Skeletal muscle cell (primary cell): ENCODE results near the gene TSPO2.
"Not testable (repeated sequence)": the region's sequence is repeated elsewhere in the genome, so short reads cannot be mapped to it uniquely, and the experiment has no call there.

Experiments used
- DNase-seq: peaks from one replicate; pipeline ENCODE4 v3.0.0-alpha.2; 2010; ENCODE audit warnings: low read depth
- H3K4me3 ChIP-seq: 2 replicates; pipeline ENCODE4 v1.5.1; 2011; ENCODE audit warnings: low read depth, mild to moderate bottlenecking, control low read depth, low read length, moderate library complexity

Gene TSPO2, protein sequence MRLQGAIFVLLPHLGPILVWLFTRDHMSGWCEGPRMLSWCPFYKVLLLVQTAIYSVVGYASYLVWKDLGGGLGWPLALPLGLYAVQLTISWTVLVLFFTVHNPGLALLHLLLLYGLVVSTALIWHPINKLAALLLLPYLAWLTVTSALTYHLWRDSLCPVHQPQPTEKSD

DNA sequence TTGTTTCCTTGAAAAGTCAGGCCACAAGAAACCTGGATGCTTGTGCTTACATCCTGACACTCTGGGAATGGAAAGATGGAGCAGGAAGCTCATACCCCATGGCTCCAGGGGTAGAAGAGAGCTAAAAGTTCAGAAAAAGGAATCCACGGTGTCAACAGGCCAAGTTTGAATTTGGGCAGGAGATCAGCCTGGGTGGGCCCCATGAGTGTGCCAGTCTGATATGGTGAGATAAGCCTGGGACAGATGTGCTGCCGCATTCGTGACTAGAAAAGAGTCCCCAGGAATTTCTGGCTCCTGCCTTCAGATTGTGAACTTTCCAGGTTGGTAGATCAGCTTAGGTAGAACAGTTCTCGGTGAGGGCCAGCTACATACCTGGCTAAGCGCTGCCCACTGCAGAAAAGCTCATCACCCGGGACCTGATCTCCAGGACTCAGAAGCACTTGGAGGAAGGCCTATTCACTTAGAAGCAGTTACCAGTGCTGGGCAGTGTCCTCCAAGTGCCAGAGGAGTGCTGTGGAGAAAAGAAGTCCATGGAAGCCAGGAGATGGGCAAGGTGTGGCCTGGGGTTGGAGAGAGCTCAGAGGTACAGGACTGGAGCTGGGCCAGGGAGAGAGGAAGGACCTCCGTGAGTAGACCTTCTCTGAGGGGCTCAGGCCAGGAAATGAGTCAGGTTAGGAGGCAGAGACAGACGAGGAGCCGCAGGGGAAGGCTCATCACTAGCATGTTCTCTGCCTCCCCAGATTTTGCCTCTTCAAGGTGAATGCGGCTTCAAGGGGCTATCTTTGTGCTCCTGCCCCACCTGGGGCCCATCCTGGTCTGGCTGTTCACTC lies at the start of gene TSPO2:
TSS of gene TSPO2 (plus strand) at position 242 of the 830 bp plus-strand sequence. CDS start at position 761, 519 bp downstream.
- DNase-seq, result no peak
- no peak within 1 kb of the TSS for H3K4me3 ChIP-seq

DNA sequence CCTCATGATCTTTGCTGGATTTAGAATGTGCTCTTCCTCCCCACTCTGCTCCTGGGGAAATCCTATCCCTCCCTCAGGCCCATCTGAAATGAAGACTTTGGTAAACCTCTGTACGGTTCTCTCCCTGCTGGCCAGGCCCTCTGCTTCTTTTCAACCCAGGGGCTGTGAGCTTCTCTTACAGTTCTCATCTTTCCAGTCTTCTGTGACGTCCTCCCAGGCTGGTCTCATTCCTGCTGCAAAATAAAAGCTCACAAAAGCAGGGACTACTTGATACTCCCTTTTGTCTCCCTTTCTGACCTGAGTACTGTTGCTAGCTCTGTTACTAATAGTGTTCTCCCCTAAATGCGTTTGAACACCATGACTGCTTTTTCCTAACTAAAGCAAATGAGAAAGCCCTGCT lies 49.5 kb upstream of the TSPO2 start:
- H3K4me3 ChIP-seq, result no peak overlapping the region
- no peak for DNase-seq

DNA sequence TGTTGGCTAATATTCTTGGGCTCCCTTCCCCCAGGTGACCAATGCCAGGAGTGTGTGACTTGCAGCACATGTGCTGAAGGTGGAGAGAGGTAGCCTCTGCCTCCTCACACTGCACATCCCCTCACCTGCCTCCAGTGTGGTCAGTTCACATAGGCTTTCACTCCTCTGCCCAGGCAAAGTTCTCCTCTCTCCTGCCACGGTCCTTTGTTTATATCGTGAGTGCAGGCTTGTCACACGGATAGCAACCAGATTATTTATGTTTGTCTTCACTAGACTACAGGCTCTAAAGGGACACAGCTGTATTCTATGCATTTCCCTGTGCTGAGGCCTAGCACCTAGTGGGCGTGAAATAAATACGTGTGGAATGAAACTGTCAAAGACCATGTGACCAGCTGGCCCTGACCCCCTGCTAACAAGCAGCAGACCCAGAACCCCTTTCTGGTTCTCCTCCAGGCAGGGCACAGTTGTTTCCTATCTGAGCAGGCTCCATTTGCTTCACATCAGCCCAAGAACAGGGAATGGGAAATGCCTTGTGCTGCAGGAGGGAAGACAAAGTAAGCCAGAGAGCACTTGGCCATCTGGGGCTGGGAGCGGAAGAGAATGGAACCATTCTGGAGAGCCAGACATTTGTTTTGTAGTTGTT lies 45.6 kb upstream of the TSPO2 start:
- H3K4me3 ChIP-seq, result no peak overlapping the region
- DNase-seq, result no peak

DNA sequence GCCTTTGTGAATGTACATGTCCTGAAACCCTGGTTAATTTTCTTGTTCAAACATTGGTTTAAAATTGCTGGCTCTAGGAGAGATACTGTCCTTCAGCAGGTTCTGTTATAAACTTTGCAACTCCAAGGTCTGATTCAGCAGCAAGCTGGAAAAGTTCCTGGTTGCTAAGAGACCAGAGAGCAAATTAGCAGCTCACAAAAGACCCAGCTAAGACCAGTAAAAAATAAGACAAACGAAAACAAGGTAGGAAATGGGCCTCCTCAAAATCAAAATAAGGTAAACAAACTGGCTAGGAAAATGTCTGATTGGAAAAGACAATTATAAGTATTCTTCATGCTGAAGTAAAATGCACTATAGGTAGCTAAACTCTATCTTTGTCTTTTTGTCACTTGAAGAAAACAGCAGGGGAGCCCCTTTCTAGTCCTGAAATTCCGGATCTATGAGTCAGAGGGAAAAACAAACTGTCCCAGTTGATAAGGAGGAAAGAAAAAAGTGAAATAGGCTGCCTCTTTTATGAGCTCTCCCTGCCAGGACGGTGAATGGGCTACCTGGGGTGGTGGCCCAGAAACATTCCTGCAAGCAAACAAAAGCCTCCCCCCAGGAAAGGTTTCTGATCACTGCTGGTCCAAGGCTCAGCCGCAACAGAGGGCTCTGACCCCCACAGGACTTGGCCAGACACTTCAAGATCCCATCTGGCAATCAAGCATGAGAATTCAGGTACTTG lies 44.9 kb upstream of the TSPO2 start:
- H3K4me3 ChIP-seq, result no peak overlapping the region
- peak; percentile 9 for DNase-seq

DNA sequence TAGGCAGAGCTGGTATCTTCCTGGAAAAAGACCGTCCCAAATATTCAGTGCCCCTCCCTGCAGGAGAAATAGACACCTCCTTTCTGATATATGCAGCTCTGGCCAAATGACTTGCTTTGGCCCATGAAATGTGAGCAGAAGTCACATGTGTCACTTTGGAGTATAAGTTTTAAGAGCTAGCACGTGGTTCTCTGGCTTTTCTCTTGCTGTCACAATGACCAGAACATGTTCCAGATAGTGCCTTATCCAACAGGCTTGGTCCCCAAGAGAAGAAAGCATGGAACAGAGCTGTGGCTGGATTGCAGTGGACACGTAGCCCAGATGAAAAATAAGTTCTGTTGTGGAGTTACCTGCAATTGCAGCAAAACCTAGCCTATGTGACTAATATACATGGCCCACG lies 43.6 kb upstream of the TSPO2 start:
- no peak overlapping the region for H3K4me3 ChIP-seq
- DNase-seq, result no peak

DNA sequence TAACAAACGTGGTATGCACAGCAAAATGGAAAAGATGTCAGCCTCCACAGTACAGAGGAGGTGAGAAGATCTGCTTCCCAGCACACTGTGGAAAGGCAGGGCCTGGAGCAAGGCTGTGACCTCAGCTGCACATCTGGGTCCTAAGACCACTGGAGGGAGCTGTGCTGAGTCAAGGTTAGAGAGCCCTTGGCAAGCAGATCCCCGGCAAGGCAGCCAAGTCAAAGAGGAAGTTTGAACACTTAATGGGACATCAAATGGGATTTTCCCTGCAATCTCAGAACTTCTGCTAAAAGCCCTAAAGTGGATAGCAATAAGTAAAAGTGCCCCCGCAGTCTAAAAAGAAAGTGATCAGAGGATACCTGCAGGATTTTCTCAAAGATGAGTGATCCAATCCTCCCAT lies 42.7 kb upstream of the TSPO2 start:
- no peak overlapping the region for H3K4me3 ChIP-seq
- no peak for DNase-seq

DNA sequence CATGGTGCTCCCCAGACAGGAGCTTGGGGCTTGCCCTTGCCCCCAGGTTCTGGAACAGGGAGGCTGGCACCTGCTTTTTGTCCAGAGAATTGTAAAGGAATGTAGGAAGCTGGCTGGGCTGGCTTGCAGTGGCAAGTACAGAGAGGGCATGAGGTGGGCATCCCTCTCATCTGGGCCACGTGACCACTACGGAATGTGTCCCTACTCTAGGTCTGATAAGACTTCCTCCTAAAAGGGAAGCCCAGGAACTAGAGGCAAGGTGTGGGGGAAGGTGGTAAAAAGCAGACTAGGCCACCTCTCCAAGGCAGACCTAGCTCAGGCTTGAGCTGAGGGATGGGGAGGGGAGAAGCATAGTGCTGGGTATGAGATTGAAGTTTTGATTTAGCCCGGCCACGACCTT lies 42.0 kb upstream of the TSPO2 start:
- H3K4me3 ChIP-seq, result no peak overlapping the region
- no peak for DNase-seq

DNA sequence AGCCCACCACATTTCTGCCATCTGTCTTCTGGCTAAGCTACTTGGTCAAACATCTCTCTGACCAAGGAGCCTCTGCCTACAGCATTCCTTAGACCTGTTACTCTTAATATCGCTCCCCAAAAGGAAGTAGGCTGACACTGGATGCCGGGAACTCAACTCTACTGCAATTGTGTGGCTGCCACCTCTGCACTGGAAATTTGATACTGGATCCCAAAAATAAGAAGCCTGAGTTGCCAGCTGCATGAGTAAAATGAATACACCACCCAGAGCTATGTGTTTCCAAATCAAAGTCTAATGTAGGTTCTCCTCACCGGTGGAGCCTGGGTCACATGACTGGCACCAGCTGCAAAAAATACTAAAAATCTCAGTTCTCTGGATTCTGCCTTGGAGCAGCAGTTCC lies 40.1 kb upstream of the TSPO2 start:
- DNase-seq, result no peak
- no peak overlapping the region for H3K4me3 ChIP-seq

DNA sequence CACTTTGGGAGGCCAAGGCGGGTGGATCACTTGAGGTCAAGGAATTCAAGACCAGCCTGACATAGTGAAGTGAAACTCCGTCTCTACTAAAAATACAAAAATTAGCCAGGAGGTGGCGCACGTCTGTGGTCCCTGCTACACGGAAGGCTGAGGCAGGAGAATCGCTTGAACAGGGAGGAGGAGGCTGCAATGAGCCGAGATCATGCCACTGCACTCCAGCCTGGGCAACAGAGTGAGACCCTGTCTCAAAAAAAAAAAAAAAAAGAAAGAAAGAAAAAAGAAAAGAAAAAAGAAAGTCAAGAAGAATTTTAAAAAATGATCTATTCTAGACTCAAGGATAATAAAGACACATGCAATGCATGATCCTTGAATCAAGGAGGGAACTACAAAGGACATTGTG lies 36.0 kb upstream of the TSPO2 start:
- H3K4me3 ChIP-seq, DNase-seq: not testable (repeated sequence)

DNA sequence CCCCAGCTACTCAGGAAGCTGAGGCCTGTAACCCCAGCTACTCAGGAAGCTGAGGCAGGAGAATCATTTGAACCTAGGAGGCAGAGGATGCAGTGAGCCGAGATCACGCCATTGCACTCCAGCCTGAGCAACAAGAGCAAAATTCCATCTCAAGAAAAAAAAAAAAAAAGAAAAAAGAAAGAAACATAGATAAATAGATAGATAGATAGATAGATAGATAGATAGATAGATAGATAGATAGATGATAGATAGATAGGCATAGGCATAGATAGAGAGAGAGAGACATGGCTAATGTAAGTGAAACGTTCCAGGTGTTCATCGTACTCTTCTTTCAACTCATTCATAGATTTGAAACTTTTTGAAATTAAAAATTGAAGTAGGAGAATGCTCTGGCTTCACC lies 35.3 kb upstream of the TSPO2 start:
- not testable (repeated sequence) for DNase-seq

DNA sequence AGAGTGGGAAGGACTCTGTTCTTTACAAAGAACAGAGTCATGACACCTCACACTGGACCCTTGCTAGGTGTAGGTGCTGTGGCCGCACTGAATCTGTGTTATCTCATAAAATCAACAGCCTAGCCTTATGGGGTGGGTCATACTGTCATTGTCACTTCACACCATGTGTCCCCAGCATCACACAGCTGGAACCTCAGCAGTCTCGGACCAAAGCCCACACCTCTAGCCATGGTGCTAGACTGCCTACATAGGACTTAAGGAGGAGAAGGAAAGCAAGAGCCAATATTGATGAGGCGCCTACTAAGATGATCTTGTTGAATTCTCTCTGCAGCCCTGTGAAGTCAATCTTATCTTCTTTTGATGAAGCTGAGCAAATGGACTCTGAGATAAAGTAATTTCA lies 34.3 kb upstream of the TSPO2 start:
- no peak for DNase-seq
- H3K4me3 ChIP-seq, result no peak overlapping the region

More for the DNA sequence above, 35.3 kb upstream of the TSPO2 start:
- H3K4me3 ChIP-seq, result not testable (repeated sequence)

DNA sequence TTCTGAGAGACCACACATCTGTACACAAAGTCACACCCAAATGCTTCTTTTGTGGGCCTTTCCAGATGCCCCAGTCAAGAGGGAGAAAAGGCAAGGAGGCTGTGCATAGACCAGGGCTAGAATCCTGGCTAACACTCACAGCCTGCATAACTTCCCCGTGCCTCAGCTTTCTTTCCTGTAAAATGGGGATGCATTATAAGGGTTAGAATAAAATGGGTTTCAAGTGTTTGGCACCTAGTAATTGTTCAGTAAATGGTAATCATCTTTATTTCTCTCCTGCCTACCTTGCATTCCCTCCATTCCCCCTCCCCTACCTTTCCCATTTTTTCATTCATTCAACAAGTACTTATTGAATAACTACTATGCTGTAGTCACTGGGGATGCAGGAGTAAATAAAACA lies 32.6 kb upstream of the TSPO2 start:
- no peak for DNase-seq

DNA sequence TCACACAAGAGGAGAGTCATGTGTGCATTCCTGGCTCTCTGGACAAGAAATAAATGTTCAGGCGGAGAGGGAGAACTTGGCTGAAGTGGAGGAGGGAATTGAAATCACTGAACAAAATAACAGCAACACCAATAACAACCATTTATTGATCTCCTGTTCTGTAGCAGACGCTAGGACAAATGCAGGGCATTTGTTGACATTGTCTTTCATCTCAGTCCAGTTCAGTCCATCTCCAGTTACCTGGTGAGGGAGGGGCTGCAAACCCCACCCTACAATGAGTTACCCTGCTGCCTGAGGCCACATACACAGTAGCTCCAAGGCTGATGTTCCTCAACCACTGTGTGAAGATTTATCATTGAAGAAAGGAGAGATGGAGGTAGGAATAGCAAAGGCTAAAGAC lies 30.6 kb upstream of the TSPO2 start:
- DNase-seq, result no peak
- no peak overlapping the region for H3K4me3 ChIP-seq

More for the DNA sequence above, 32.6 kb upstream of the TSPO2 start:
- H3K4me3 ChIP-seq, result no peak overlapping the region

DNA sequence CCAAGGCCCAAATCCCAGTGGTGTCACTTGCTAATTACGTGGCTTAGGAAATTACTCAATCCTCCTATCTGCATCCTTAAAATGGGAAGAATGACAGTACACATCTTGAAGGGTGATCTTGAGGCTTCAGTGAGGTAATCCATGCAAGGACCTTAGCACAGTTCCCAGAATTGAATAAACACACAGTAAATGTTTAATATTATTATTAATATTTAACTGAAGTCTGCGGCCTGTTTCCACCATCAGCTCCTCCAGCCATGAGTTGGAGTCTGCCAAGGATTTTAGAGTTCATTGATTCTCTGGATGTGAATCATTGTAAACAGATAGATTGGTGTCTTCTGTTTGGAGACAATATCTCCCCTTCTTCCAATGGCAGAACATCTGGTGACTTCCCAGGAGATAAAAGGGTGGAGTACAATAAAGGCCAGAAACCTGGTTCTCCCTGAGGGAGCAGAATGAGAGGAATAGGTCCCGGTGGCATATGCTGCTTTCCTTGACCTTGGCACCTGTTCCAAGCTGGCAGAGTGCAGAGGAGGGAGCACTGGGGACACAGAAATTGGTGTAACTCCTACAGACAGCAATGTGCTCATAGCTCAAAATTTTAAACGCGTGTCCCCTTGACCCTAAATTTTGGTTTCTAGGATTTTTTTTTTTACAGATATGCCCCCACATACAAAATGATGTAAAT lies 28.7 kb upstream of the TSPO2 start:
- H3K4me3 ChIP-seq, result no peak overlapping the region
- no peak for DNase-seq

DNA sequence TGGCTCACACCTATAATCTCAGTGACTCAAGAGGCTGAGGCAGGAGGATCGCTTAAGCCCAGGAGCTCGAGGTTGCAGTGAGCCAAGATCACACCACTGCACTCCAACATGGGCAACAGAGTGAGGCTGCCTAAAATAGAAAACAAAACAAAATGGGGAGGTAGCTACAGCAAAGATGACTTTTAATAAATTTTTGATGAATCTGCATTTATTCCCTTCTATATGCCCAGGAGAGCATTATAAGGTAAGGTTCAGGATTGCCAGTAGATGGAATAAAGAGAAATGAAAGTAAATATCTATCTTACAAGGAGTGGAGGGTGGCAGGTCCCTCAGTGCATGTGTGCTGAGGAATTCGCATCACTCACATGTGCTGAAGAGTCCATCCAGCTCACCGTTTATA lies 27.5 kb upstream of the TSPO2 start:
- no peak overlapping the region for H3K4me3 ChIP-seq
- no peak for DNase-seq

DNA sequence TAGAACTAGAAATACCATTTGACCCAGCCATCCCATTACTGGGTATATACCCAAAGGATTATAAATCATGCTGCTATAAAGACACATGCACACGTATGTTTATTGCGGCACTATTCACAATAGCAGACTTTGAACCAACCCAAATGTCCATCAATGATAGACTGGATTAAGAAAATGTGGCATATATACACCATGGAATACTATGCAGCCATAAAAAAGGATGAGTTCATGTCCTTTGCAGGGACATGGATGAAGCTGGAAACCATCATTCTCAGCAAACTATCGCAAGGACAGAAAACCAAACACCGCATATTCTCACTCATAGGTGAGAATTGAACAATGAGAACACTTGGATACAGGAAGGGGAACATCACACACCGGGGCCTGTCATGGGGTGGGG lies 26.4 kb upstream of the TSPO2 start:
- H3K4me3 ChIP-seq, DNase-seq: not testable (repeated sequence)

DNA sequence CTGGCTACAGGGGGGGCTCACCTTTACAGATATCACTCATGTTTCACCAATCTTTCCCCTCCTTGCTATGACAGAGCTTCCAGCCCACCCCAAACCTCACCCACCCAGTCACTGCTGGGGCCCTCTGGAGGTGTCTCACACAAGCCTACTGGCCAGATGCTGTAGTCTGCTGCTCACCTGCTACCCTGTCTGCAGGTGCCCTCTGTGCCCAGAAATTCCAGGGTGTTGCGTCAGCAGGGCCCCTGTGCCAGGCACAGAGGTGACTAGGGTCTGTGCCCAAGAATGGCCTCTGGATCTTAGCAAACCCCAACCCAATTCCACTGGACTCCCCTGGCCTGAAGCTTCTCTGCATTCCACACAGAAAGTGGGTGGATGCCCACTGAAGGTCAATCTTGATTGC lies 24.6 kb upstream of the TSPO2 start:
- no peak for DNase-seq
- H3K4me3 ChIP-seq, result no peak overlapping the region

DNA sequence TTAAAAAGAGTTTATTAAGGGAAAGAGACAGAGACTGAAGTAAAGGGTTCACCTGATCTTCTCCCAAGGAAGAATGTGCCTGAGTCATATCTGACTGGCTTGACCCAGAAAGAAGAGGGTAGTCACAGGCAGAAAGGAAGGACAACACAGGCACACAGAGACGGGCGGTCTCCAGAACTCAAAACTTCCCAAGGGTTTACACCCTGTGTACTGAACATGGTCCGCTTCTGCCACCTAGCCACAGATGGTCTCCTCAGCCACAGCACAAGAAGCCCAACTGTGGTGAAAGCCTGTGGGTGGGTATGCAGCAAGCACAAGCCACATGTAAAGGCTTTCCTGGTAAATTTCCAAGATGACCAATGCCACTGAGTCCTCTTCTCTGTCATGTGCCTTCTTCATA lies 20.4 kb upstream of the TSPO2 start:
- no peak overlapping the region for H3K4me3 ChIP-seq
- no peak for DNase-seq

DNA sequence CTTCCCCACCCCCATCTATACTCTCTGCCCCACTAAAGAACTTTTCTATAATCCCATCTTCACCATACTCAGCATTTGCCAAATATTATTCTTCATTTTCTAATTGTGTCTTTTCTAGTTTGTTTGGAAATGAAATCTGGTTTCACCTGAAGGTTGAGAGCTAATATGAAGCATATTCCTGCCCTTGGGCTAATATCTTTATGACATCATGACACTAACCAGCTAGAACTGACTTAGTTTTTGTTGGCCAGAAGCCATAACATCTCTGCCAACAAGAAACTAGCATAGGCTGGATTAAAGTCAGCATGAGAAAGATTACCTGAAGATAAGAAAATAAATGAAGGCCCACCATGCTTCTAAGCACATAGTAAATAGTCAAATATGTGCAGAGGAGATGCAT lies 20.0 kb upstream of the TSPO2 start:
- H3K4me3 ChIP-seq, result no peak overlapping the region
- DNase-seq, result no peak

DNA sequence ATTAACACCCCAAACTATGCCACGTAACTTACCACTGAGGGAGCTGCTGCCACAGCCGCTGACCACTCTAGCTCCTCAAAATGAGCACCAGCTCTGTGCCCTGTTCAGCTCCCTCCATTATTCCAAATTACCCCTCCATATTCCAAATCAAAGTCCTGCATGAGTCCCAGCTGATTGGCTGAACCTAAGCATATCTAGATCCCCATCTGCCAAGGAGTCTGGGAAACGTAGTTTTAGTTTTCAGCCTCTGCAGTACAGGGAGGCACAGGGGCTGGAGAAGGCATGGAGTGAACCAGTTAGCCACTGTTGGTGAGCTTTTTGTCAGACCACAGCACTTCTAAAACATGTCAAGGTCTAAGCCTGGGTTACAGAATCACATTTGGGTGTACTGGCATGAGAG lies 19.2 kb upstream of the TSPO2 start:
- DNase-seq, result no peak
- no peak overlapping the region for H3K4me3 ChIP-seq
